Panc1 (cell line): Measurements from ENCODE around the gene RGS14. TPM values are rescaled to one million over a fixed set of nuclear protein-coding genes. Genes with fewer than 3 reads are reported as not detected.
"Not testable (repeated sequence)": the region's sequence is repeated elsewhere in the genome, so short reads cannot be mapped to it uniquely, and the experiment has no call there.

Experiments
- ATAC-seq: fragments of 200-7000 bp; cut with Tn5 transposase; 2 replicates; pipeline ENCODE4 v1.9.1; 2020; ENCODE audit warnings: mild to moderate bottlenecking, moderate library complexity
- BruUV-seq: library from RNA; stranded (reverse); fragments of 400-500 nt; replicated peaks from 2 replicates; lab custom pipeline; 2021; lab: Mats Ljungman, UMichigan
- CTCF ChIA-PET: fragments of 300-600 bp; sonication (Branson Sonifier 250); formaldehyde crosslinking; loops from one replicate; lab custom pipeline; 2022; ENCODE audit warnings: antibody characterized with exemption; lab: Charles Lee
- POLR2A ChIA-PET: fragments of 300-600 bp; sonication (Branson Sonifier 250); formaldehyde crosslinking; loops from one replicate; lab custom pipeline; 2022; ENCODE audit warnings: antibody characterized with exemption; lab: Charles Lee
- DNase-seq: peaks from one replicate; pipeline ENCODE4 v3.0.0-alpha.2; 2010; ENCODE audit warnings: low read depth, low spot score
- H3K27ac ChIP-seq: 2 replicates; pipeline ENCODE4 v1.5.1; 2011; ENCODE audit warnings: mild to moderate bottlenecking, low read length, inconsistent platforms
- H3K27me3 ChIP-seq: fragments of 200-500 bp; sonication (Bioruptor generic); 2 replicates; pipeline ENCODE4 v1.6.0; 2014; ENCODE audit warnings: low read length, inconsistent platforms; ENCODE audit not compliant: control insufficient read depth, insufficient read depth
- H3K36me3 ChIP-seq: fragments of 200-500 bp; sonication (Bioruptor generic); 2 replicates; pipeline ENCODE4 v1.5.1; 2014; ENCODE audit warnings: inconsistent platforms, mild to moderate bottlenecking, low read length, moderate library complexity; ENCODE audit not compliant: control insufficient read depth, insufficient read depth
- H3K4me1 ChIP-seq: 2 replicates; pipeline ENCODE4 v1.5.1; 2011; ENCODE audit warnings: inconsistent platforms, mild to moderate bottlenecking, low read length, moderate library complexity; ENCODE audit not compliant: control insufficient read depth, insufficient read depth
- H3K4me3 ChIP-seq, 2 experiments: 2 replicates each; pipeline ENCODE4 v1.5.1; 2011 to 2012; ENCODE audit warnings: low read depth in 2 of 2, low read length in 2 of 2, mild to moderate bottlenecking in 2 of 2, inconsistent platforms in 1 of 2, moderate library complexity in 1 of 2
- H3K9me3 ChIP-seq: fragments of 200-500 bp; sonication (Bioruptor generic); 2 replicates; pipeline ENCODE4 v1.5.1; 2014; ENCODE audit warnings: low read depth, mild to moderate bottlenecking, inconsistent platforms, low read length, moderate library complexity; ENCODE audit not compliant: control insufficient read depth, insufficient read depth
- CTCF ChIP-seq: fragments of 450-650 bp; IDR thresholded peaks from 2 replicates; pipeline ENCODE4 v1.5.1; 2017; ENCODE audit warnings: mild to moderate bottlenecking
- POLR2AphosphoS5 ChIP-seq: IDR thresholded peaks from 2 replicates; pipeline ENCODE4 v1.6.1; 2012; ENCODE audit warnings: mild to moderate bottlenecking, low read depth, low read length, moderate library complexity
- REST ChIP-seq, 2 experiments: IDR thresholded peaks; 2 replicates each; pipeline ENCODE4 v1.6.1; 2011 to 2012; ENCODE audit warnings: low read depth in 2 of 2, control low read depth in 1 of 2, low read length in 1 of 2, mild to moderate bottlenecking in 1 of 2, moderate library complexity in 1 of 2; ENCODE audit not compliant: insufficient read depth in 1 of 2
- SIN3A ChIP-seq: IDR thresholded peaks from 2 replicates; pipeline ENCODE4 v1.6.1; 2012; ENCODE audit warnings: low read depth, mild to moderate bottlenecking, low read length, moderate library complexity, borderline replicate concordance; ENCODE audit not compliant: insufficient read depth
- TCF7L2 ChIP-seq: IDR thresholded peaks from 2 replicates; pipeline ENCODE4 v1.6.1; 2011; ENCODE audit warnings: mild to moderate bottlenecking, low read depth, low read length, inconsistent platforms
- in situ Hi-C: cut with HindIII; loops from 2 replicates; pipeline ENCODE4 v1.10.0; 2016; ENCODE audit warnings: low sequenced_read_pairs, low pct_unique_long_range_greater_than_20kb
- intact Hi-C: fragments of 100-400 bp; cut with micrococcal nuclease; formaldehyde crosslinking; loops from one replicate; pipeline ENCODE4 v1.10.0; 2022; ENCODE audit not compliant: unreplicated experiment
- total RNA-seq: library from RNA; stranded (reverse); gene quantifications from one replicate; pipeline ENCODE4 v1.2.1, GENCODE V29; 2021; ENCODE audit not compliant: unreplicated experiment

RGS14 gene
- total RNA-seq, 1 experiment from 2014 or later, result 13.5 TPM

- Histone ChIP-seq H3K4me1 (no peaks in the 10 kb centered on the region), H3K4me3 (no peak overlapping the region), H3K27me3 (no peaks in the 10 kb centered on the region), H3K36me3 (peaks cover 14% of the 10 kb centered on the region), H3K9me3 (no peaks in the 10 kb centered on the region), H3K27ac (no peak overlapping the region)
- BruUV-seq, result no TSS peak
- no peak for TF ChIP-seq CTCF
- no peak for TF ChIP-seq POLR2AphosphoS5
- TF ChIP-seq TCF7L2, result no peak
- TF ChIP-seq REST (IDR thresholded peaks at IDR 0.05; ENCODE audit: insufficient read depth in 1 of 2, low read depth in 2 of 2, low read length in 1 of 2), result no peak
- TF ChIP-seq SIN3A, result no peak
- intact Hi-C loops, result no loop called here
- ChIA-PET POLR2A (no interaction called here), CTCF (interaction anchor here (0.7 kb wide), 1 partner anchor 231 kb away, joined by 3 read pairs; no protein-coding TSS in a partner anchor)
- DNase-seq (no peak), ATAC-seq (no peak)
- in situ Hi-C loops, result no loop called here
Observed at GRCh38 chr5:177338251-177339106, 19.2 kb upstream of the RGS14 start.

- ATAC-seq (no peak), DNase-seq (no peak)
- H3K4me1 ChIP-seq, result no peaks in the 10 kb centered on the region
- no peak overlapping the region for H3K27ac ChIP-seq
- no TSS peak for BruUV-seq
- no peaks in the 10 kb centered on the region for H3K9me3 ChIP-seq
- TF ChIP-seq CTCF (no peak), SIN3A (no peak), REST (IDR thresholded peaks at IDR 0.05; ENCODE audit: insufficient read depth in 1 of 2, low read depth in 2 of 2, low read length in 1 of 2) (no peak), POLR2AphosphoS5 (no peak), TCF7L2 (no peak)
- ChIA-PET POLR2A (no interaction called here), CTCF (no interaction called here)
- in situ Hi-C loops (no loop called here), intact Hi-C loops (no loop called here)
- no peaks in the 10 kb centered on the region for H3K27me3 ChIP-seq
- peaks cover 14% of the 10 kb centered on the region for H3K36me3 ChIP-seq
- H3K4me3 ChIP-seq, result no peak overlapping the region
Observed at GRCh38 chr5:177339107-177339638, 18.6 kb upstream of the RGS14 start.

GRCh38 chr5:177343000-177343399 lies 14.7 kb upstream of the RGS14 start:
- CTCF ChIA-PET, DNase-seq, intact Hi-C loops, ATAC-seq, H3K9me3 ChIP-seq, H3K36me3 ChIP-seq, POLR2A ChIA-PET, H3K27me3 ChIP-seq, H3K4me3 ChIP-seq, BruUV-seq, H3K27ac ChIP-seq, H3K4me1 ChIP-seq, in situ Hi-C loops: not testable (repeated sequence)
